K562 (cell line): ENCODE measurements around the gene PNPLA7. TPM values are rescaled to one million over a fixed set of nuclear protein-coding genes. Genes with fewer than 3 reads are reported as not detected.

Source experiments
- ATAC-seq: fragments of 200-7000 bp; cut with Tn5 transposase; 3 replicates; pipeline ENCODE4 v1.9.1; 2020; ENCODE audit warnings: moderate library complexity
- BruUV-seq: library from RNA; stranded (reverse); fragments of 400-500 nt; replicated peaks from 2 replicates; lab custom pipeline; 2021; lab: Mats Ljungman, UMichigan
- CTCF ChIA-PET: fragments of 300-600 bp; formaldehyde crosslinking; extraction: SDS; loops from one replicate; lab custom pipeline; 2021; ENCODE audit warnings: low intra/inter-chr PET ratio; lab: Yijun Ruan, JAX
- POLR2A ChIA-PET: fragments of 300-600, 350-650 bp; sonication (Branson Sonifier 250); formaldehyde crosslinking; extraction: SDS; loops from one replicate; lab custom pipeline; 2021; ENCODE audit warnings: antibody characterized with exemption, inconsistent platforms; lab: Yijun Ruan, JAX
- DNase-seq, 4 experiments: peaks; one replicate each; pipeline versions ENCODE4 v3.0.0 to v3.0.0-alpha.2; 2011 to 2018; ENCODE audit warnings: low spot score in 3 of 4, mixed read lengths in 3 of 4; ENCODE audit errors: extremely low read depth in 1 of 4
- FAIRE-seq: peaks from 2 replicates; lab custom pipeline; 2011; peaks lifted over from hg19 to GRCh38; lab: Jason Lieb, UNC
- H2AFZ ChIP-seq: 2 replicates; pipeline ENCODE4 v1.6.0; 2011; ENCODE audit warnings: low read depth, low read length, control low read depth, inconsistent platforms
- H3K27ac ChIP-seq: fragments of 200-600 bp; 3 replicates; pipeline ENCODE4 v1.8.0; 2011; ENCODE audit warnings: low read depth, mild to moderate bottlenecking, control low read depth, inconsistent platforms, low read length, moderate library complexity, mixed read lengths; ENCODE audit errors: extremely low read depth
- H3K27me3 ChIP-seq, 2 experiments: fragments of 300-600 bp in 1 of 2; 2 replicates in 1 of 2; 3 replicates in 1 of 2; pipeline versions ENCODE4 v1.6.0 to v1.8.0; 2011; ENCODE audit warnings: inconsistent platforms in 2 of 2, low read length in 2 of 2, mild to moderate bottlenecking in 1 of 2, mixed read lengths in 1 of 2, moderate library complexity in 1 of 2; ENCODE audit not compliant: control insufficient read depth in 2 of 2, insufficient read depth in 2 of 2
- H3K36me3 ChIP-seq: fragments of 300-600 bp; 3 replicates; pipeline ENCODE4 v1.8.0; 2011; ENCODE audit warnings: mild to moderate bottlenecking, low read length, inconsistent platforms; ENCODE audit not compliant: control insufficient read depth, insufficient read depth
- H3K4me1 ChIP-seq, 2 experiments: fragments of 200-600 bp in 1 of 2; replicated peaks in 1 of 2; 2 replicates in 1 of 2; 3 replicates in 1 of 2; pipeline versions ENCODE4 v1.5.1 to v1.8.0; 2011; ENCODE audit warnings: inconsistent platforms in 2 of 2, low read length in 2 of 2, mild to moderate bottlenecking in 1 of 2, mixed read lengths in 1 of 2, moderate library complexity in 1 of 2; ENCODE audit not compliant: control insufficient read depth in 2 of 2, insufficient read depth in 2 of 2
- H3K4me2 ChIP-seq: 2 replicates; pipeline ENCODE4 v1.6.1; 2011; ENCODE audit warnings: low read length, control low read depth, inconsistent platforms, mixed read lengths; ENCODE audit not compliant: insufficient read depth
- H3K4me3 ChIP-seq: fragments of 200-600 bp; sonication (generic), shearing (Covaris generic); 2 replicates; pipeline ENCODE4 v1.5.1; 2016; ENCODE audit warnings: control low read depth, inconsistent platforms
- H3K79me2 ChIP-seq: fragments of 200-600 bp; 3 replicates; pipeline ENCODE4 v1.8.0; 2011; ENCODE audit warnings: low read length, inconsistent platforms; ENCODE audit not compliant: control insufficient read depth, insufficient read depth
- H3K9ac ChIP-seq, 2 experiments: 2 replicates each; pipeline versions ENCODE4 v1.6.0 to v1.6.1; 2011; ENCODE audit warnings: low read depth in 2 of 2, low read length in 2 of 2, control low read depth in 1 of 2, inconsistent platforms in 1 of 2, mild to moderate bottlenecking in 1 of 2, mixed read lengths in 1 of 2; ENCODE audit not compliant: insufficient read depth in 1 of 2
- H3K9me1 ChIP-seq: one replicate; pipeline ENCODE4 v1.6.0; 2011; ENCODE audit warnings: inconsistent platforms, mild to moderate bottlenecking, low read length, moderate library complexity; ENCODE audit not compliant: control insufficient read depth, insufficient read depth
- H3K9me3 ChIP-seq: replicated peaks from 2 replicates; pipeline ENCODE4 v1.5.1; 2011; ENCODE audit warnings: low read depth, low read length, inconsistent platforms; ENCODE audit not compliant: control insufficient read depth, insufficient read depth
- H4K20me1 ChIP-seq: replicated peaks from 2 replicates; pipeline ENCODE4 v1.6.1; 2011; ENCODE audit warnings: low read length, inconsistent platforms, mixed read lengths; ENCODE audit not compliant: control insufficient read depth, insufficient read depth
- GATAD2B ChIP-seq: fragments of 450-650 bp; IDR thresholded peaks from 2 replicates; pipeline ENCODE4 v1.6.1; 2017; ENCODE audit warnings: mild to moderate bottlenecking, borderline replicate concordance
- KLF10 ChIP-seq: fragments of 250-450 bp; sonication (Bioruptor Pico); IDR thresholded peaks from 2 replicates; pipeline ENCODE4 v1.6.1; 2021; ENCODE audit warnings: matching md5 sums
- MCM5 ChIP-seq: fragments of 450-650 bp; IDR thresholded peaks from 2 replicates; pipeline ENCODE4 v1.6.1; 2016; ENCODE audit warnings: low read depth
- PPARD ChIP-seq: fragments of 250-450 bp; sonication (Bioruptor Pico); IDR thresholded peaks from 2 replicates; pipeline ENCODE4 v1.8.0; 2022; ENCODE audit warnings: inconsistent platforms, mild to moderate bottlenecking, moderate library complexity
- RBBP5 ChIP-seq: fragments of 200-600 bp; sonication (generic); IDR thresholded peaks from 2 replicates; pipeline ENCODE4 v1.6.1; 2012; ENCODE audit warnings: borderline replicate concordance, mild to moderate bottlenecking, low read length, control low read depth, inconsistent platforms; ENCODE audit not compliant: insufficient read depth, poor library complexity, severe bottlenecking
- ZFX ChIP-seq: sonication (generic); formaldehyde crosslinking; IDR thresholded peaks from 2 replicates; pipeline ENCODE4 v1.8.0; 2022; ENCODE audit warnings: mild to moderate bottlenecking, missing genetic modification reagents, moderate library complexity
- WGBS: fragments of 100-300 bp; shearing (Covaris generic); methylation state at CpG from one replicate; pipeline ENCODE4 v1.1.6; 2016; ENCODE audit warnings: low coverage, mixed read lengths; ENCODE audit not compliant: insufficient coverage; ENCODE audit errors: missing lambda C conversion rate; 5-methylcytosine and 5-hydroxymethylcytosine counted together
- in situ Hi-C: fragments of 300-500 bp; cut with MboI; formaldehyde crosslinking; loops from 4 replicates; pipeline ENCODE4 v1.15.0; 2018; ENCODE audit warnings: inconsistent platforms, mixed read lengths
- intact Hi-C: fragments of 100-400 bp; cut with micrococcal nuclease; formaldehyde crosslinking; loops from 2 replicates; pipeline ENCODE4 v1.14.2; 2022
- polyA plus RNA-seq, 8 experiments: library from polyadenylated mRNA; depleted of rRNA in 4 of 8; stranded (reverse) in 5 of 8; unstranded in 3 of 8; fragments of >200 nt; fragmentation: Nextera tagmentation in 2 of 8; fragmentation: Illumina TruSeq in 1 of 8; extraction: Ambion mirVana in 2 of 8; extraction: Trizol in 1 of 8; gene quantifications; 2 replicates each; pipeline versions ENCODE4 v1.2.1 to v1.2.3, GENCODE V29; 2011 to 2014; ENCODE audit warnings: inconsistent platforms in 1 of 8, missing spikeins in 1 of 8
- total RNA-seq, 7 experiments: library from RNA; depleted of rRNA in 6 of 7; stranded (reverse); fragments of >200 nt in 6 of 7; fragmentation: Illumina TruSeq in 2 of 7; extraction: Trizol in 2 of 7; gene quantifications; 2 replicates each; pipeline versions ENCODE4 v1.2.1 to v1.2.3, GENCODE V29; 2011 to 2021; ENCODE audit warnings: low replicate concordance in 1 of 7
- TF ChIP-seq, protein P1 (sequence below): fragments of 450-650 bp; IDR thresholded peaks from 2 replicates; pipeline ENCODE4 v1.6.1; 2017; ENCODE audit warnings: antibody characterized with exemption, mild to moderate bottlenecking

Gene PNPLA7
- total and polyA plus RNA-seq, 9 of the 15 experiments (the other 6 are each of a cell fraction or from before 2014, with no cell fraction given): 0.01 to 0.85 (median 0.19) TPM; not detected in 1

DNA sequence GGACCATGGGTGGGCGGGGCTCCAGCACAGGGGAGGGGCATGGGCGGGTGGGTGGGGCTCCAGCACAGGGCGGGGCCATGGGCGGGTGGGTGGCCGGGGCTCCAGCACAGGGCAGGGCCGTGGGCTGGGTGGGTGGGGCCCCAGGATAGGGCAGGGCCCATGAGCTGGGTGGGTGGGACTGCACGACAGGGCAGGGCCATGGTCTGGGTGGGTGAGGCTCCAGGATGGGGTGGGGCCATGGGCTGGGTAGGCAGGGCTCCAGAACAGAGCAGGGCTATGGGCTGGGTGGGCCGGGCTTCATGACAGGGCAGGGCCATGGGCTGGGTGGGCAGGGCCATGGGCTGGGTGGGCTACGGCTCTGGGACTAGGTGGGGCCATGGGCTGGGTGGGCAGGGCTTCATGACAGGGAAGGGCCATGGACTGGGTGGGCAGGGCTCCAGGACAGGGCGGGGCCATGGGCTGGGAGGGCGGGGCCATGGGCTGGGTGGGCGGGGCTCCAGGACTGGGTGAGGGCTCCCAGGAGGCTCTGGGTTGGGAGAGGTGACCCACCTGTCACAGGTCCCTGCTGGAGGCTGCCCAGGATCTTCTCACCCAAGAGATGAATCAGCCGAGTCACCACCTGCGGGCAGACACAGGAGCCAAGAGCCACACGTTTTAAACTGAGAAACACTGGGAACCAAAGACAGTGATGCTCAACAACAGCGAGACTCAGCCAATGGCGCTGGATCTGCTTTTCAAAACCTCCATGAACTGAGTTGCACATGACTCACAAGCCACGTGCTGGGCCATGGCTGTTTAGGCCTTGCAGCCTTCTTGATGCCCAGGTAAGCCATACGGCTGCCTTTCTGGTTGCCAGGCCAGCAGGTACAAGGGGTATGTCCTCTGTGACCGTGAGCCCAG is 57.5 kb downstream of the PNPLA7 start:
- H3K9me3 ChIP-seq: no peaks in the 10 kb centered on the region
- intact Hi-C loops (loop anchor here (2.0 kb wide), 1 partner anchor 32 kb away; no protein-coding TSS in a partner anchor), in situ Hi-C loops (no loop called here)
- H3K4me2 ChIP-seq: peak overlapping the region; percentile 60
- no peaks in the 10 kb centered on the region for H3K79me2 ChIP-seq
- POLR2A ChIA-PET: interaction anchor here (0.6 to 2.0 kb wide), 7 partner anchors 10 to 1180 kb away, joined by 3 to 11 read pairs (median 3); no protein-coding TSS in a partner anchor
- peak; percentile 97 to 99 (median 99) for DNase-seq
- peak overlapping the region in 1 of 2 experiments; percentile 80; a peak in 3 of 4 replicates for H3K9ac ChIP-seq
- WGBS: 31% methylated on average over 15 of the region's 20 CpGs
- BruUV-seq: no TSS peak
- peak overlapping the region; percentile 75 for H2AFZ ChIP-seq
- no peaks in the 10 kb centered on the region for H3K9me1 ChIP-seq
- peaks cover 44 to 63% of the 10 kb centered on the region in 2 experiments for H3K4me1 ChIP-seq
- no peaks in the 10 kb centered on the region; a peak in 1 of 5 replicates for H3K27me3 ChIP-seq
- peak; percentile 99 for ATAC-seq
- no peaks in the 10 kb centered on the region for H4K20me1 ChIP-seq
- CTCF ChIA-PET: no interaction called here
- H3K36me3 ChIP-seq: no peaks in the 10 kb centered on the region
- peak overlapping the region; percentile 55; the same call in 2 of the 3 replicates for H3K27ac ChIP-seq
- peak; percentile 86 for FAIRE-seq
- no peak overlapping the region for H3K4me3 ChIP-seq
- no peak for TF ChIP-seq KLF10 (CRISPR knock-in tag)
- no peak for TF ChIP-seq GATAD2B
- no peak for TF ChIP-seq RBBP5
- TF ChIP-seq, protein P1, sequence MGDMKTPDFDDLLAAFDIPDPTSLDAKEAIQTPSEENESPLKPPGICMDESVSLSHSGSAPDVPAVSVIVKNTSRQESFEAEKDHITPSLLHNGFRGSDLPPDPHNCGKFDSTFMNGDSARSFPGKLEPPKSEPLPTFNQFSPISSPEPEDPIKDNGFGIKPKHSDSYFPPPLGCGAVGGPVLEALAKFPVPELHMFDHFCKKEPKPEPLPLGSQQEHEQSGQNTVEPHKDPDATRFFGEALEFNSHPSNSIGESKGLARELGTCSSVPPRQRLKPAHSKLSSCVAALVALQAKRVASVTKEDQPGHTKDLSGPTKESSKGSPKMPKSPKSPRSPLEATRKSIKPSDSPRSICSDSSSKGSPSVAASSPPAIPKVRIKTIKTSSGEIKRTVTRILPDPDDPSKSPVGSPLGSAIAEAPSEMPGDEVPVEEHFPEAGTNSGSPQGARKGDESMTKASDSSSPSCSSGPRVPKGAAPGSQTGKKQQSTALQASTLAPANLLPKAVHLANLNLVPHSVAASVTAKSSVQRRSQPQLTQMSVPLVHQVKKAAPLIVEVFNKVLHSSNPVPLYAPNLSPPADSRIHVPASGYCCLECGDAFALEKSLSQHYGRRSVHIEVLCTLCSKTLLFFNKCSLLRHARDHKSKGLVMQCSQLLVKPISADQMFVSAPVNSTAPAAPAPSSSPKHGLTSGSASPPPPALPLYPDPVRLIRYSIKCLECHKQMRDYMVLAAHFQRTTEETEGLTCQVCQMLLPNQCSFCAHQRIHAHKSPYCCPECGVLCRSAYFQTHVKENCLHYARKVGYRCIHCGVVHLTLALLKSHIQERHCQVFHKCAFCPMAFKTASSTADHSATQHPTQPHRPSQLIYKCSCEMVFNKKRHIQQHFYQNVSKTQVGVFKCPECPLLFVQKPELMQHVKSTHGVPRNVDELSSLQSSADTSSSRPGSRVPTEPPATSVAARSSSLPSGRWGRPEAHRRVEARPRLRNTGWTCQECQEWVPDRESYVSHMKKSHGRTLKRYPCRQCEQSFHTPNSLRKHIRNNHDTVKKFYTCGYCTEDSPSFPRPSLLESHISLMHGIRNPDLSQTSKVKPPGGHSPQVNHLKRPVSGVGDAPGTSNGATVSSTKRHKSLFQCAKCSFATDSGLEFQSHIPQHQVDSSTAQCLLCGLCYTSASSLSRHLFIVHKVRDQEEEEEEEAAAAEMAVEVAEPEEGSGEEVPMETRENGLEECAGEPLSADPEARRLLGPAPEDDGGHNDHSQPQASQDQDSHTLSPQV: 0 out of 2 replicates have a peak, but pooled peaks have one; percentile 34
- no peak for TF ChIP-seq PPARD (CRISPR knock-in tag)
- TF ChIP-seq MCM5: no peak
- TF ChIP-seq ZFX (CRISPR knock-in tag): peak; percentile 38; the same call in 1 of the 2 replicates
